CD4-positive, alpha-beta T cell treated with Interleukin-6 at 100 ng/mL for 8 hours (primary cell): Measurements from ENCODE around the gene VRK1.

Source experiments
- DNase-seq: peaks from one replicate; pipeline ENCODE4 v3.0.0-alpha.2; 2020; ENCODE audit warnings: mixed read lengths, low spot score

VRK1 gene

DNA sequence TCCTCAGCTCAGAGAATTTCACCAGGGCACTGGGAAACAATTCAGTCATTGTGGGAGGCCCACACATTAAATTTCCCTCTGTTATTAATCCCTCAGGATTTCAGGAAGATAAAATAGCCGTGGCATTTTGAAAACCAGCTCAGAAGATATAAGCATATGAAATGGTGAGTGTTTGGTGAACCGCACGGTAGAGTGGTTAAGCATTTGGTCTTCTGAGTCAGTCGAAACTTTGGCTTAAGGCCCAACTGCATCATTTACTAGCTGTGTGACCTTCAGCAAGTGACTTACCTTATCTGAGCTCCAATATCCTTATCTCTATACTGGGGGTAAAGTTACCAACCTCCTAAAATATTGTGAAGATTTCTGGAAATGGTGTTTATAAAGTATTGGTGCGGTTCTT lies 5.2 kb upstream of the VRK1 start:
- DNase-seq, result no peak

- no peak for DNase-seq
Observed at GRCh38 chr14:96792591-96792990, 4.6 kb upstream of the VRK1 start.

DNA sequence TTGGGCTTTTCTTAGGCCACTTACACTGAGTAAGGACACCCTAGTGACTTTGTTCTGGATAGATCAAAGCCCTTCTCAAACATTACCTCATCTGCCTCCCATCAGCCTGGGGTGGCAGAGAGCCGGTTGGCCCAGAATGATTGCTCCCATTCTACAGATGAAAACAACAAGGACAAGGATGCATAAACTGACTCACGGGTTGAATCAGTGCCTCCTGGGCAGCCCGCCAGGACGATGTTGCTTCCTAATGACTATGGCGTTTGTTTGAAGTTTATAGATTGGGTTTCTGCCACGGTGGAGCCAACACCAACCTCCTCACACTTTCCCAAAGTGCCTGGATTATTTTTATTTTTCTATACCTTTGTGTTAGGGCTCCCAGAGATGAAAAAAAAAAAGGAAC lies 3.6 kb upstream of the VRK1 start:
- DNase-seq, result no peak

DNA sequence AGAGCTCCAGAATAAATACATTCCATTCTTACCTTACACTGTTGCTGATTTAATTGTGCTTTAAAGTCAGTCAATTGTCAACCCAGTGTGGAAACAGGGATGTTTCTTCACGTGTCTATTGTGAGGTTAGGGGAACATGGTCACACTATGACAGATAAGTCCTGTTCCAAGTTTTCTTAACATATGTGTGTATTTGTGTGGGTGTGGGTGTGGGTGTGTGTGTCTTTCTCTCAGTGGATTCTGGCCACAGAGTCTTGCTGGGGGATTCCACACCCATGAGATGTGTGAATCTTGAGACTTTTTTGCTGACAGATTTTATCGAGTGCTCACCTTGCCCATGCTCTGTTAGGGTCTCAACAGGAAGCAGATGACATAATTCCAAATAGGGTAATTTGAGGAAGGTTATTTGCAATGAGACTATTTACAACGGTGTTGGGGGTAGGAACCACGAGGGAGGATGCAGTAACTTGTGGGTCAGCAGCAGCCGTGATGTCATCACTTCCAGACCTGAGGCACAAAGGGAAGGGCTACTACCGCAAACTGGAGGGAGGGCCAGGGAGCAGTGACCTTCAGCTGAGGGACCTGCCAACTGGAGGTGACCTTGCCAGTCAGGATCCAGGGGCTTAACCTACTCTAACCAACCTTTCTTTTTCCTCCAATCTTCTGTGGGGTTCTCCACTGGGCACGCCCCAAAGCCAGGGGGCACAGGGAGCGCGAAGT lies 1.9 kb upstream of the VRK1 start:
- no peak for DNase-seq

- peak; percentile 4 for DNase-seq
Observed at GRCh38 chr14:96797582-96798349, 584 bp downstream of the VRK1 start.

- no peak for DNase-seq
Observed at GRCh38 chr14:96798956-96799355, 1.8 kb downstream of the VRK1 start.

- no peak for DNase-seq
Observed at GRCh38 chr14:96799489-96800054, 2.4 kb downstream of the VRK1 start.

DNA sequence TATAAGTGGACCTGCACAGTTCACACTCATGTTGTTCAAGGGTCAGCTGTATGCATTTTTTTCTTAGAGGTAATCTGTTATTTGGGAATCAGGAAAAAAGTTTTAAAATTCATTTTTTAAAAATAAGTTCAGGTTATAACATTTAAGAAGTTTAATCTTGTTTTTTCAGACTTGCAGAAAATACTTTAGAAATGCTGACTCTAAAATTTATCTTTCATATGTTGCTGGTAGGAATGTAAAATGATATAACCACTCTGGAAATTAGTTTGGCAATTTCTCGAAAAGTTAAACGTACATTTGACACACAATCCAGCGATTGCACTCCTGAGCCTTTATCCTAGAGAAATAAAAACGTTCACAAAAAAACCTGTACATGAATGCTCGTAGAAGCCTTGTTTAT lies 4.7 kb downstream of the VRK1 start:
- DNase-seq, result no peak

- no peak for DNase-seq
Observed at GRCh38 chr14:96802963-96803362, 5.8 kb downstream of the VRK1 start.

- DNase-seq, result no peak
Observed at GRCh38 chr14:96803958-96804357, 6.8 kb downstream of the VRK1 start.

GRCh38 chr14:96804895-96805294 lies 7.7 kb downstream of the VRK1 start:
- no peak for DNase-seq

DNA sequence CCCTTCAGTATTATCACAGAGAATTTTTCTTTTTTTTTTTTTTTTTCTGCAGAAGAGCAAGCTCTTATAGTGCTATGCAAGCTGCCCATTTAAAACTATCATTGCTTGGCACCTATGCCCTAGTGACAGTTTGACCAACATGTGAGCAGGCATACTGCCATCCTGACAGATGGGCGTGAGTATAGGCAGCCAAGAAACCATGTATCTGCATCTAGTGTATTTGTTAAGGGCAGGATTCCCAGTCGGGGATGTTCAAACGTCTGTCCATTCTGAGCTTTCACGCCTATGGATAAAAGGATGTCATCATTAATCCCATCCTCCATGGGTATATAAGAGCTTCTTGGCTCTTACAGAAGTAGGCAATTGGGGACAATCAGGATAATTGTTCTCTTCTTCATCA lies 8.8 kb downstream of the VRK1 start:
- DNase-seq, result no peak

DNA sequence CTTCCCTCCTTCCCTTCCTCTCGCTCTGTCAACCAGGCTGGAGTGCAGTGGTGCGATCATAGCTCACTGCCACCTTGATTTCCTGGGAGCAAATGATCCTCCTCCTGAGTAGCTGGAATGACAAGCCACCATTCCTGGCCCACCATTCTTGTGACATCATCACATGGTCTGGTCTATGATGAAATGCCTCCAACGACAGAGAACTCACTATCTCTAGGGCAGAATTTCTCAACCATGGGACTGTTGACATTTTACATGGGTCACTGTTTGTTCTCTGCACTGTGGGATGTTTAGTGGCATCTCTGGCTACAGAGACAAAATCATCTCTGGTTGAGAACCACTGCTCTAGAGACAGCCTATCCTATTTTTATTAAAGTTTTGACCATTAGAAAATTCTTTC lies 9.7 kb downstream of the VRK1 start:
- DNase-seq, result no peak

DNA sequence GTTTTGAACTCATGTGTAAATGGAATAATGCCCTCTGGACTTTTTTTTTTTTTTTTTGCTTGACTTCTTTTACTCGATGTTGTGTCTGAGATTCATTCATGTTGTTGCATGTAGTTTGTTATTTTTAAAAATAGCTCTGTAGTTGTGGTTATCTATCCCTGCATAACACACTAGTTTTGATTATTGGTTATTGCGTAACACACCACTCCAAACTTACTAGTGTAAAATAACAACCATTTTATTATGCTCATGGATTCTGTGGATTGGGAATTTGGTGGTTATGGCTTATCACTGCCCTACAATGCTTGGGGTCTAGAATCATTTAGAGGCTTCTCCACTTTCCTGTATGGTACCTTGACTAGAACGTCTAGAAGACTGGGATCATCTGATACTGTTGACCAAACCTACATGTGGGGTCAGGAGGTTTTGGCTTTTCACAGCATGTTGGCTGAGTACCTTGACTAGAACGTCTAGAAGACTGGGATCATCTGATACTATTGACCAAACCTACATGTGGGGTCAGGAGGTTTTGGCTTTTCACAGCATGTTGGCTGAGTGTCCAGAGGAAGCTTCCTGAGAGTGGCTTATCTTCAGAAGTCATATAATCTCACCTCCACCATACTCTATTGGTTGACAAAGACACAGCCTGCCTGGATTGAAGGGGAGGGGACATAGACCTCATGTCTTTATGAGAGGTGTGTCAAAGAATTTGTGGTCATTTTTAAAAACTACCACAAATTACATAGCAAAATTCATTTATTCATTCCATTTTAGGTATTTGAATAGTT lies 11.6 kb downstream of the VRK1 start:
- no peak for DNase-seq

DNA sequence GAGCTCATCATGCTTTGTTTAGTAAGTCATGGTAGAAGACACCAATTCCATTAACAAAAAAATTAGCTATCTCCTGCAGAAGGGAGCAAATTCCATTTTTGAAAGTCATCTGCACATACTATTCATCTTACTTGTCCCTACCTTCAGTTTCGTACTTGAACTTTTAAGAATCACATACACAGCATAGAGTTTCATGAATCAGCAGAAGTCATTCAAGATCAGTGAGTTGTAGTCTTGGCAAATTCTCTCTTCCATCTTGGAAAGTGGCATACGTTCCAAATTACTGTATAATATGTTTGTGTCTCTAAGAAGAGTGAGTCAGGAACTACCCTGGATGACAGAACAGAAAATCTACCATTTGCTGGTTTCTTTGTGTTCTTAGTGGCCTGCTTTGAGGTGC lies 14.1 kb downstream of the VRK1 start:
- DNase-seq, result no peak

DNA sequence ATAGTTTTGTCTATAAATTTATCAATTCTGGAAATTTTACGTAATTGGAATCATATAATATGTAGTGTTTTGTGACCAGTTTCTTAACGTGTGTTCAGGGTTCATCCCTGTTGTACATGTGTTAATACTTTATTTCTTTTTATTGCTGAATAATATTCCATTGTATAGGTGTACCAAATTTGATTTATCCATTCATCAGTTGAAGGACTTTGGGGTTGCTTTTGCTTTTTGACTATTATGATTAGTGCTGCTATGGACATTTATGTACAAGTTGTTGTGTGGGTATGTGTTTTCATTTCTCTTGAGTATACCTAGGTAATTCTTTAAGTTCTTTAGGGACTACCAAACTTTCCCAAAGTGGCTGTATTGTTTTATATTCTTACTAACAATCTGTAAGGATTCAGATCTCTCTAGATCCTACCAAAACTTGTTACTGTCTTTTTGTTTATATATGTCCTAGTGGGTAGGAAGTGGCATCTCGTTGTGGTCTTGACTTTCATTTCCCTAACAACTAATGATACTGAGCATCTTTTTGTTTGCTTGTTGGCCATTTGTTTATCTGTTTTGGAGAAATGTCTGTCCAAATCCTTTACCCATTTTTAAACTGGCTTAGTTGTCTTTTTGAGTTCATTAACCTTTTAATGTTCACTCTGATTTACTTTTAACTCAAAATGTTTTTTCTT lies 14.9 kb downstream of the VRK1 start:
- no peak for DNase-seq

GRCh38 chr14:96816281-96816680 lies 19.1 kb downstream of the VRK1 start:
- DNase-seq, result no peak

DNA sequence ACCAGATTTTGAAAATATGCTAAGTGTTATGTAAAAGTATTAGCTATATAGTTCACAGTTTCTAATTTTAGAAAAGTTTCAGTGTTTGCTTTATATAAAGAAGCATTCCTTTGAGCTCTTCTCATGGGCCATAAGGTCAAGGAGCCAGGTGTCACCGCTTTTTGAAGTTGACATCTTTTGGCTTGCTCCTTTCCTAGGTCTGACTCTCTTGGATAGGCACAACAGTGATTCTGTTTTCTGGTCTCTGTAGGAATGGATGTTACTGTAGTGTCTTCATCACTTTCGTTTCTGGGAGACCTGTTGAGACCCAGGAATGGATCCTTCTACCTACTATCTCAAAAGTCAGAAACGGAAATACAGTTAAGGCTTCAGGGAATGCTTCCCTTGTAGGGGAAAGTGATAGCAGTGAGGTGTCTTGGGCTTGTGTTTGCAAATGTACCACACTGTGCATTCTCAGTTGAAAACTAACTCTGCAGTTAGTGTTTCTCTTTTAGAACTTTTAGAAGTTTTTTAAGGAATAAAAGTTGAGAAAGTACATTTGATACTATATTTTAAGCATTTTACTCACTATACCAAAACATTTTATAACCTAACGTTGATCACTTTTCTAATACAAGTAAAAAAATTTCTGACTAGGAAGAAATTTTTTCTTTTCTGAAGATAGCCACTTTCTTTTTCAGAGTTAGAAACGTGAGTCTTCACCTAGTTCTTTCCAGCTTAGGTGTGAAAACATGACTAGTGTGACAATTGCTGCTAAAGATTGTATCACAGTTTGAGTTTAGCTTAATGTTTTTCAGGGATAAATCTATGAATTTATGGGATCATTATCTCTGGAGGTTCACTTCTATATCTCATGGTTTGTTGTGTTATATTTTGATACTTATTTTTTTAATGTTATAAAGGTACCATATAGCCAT lies 20.8 kb downstream of the VRK1 start:
- DNase-seq, result no peak

DNA sequence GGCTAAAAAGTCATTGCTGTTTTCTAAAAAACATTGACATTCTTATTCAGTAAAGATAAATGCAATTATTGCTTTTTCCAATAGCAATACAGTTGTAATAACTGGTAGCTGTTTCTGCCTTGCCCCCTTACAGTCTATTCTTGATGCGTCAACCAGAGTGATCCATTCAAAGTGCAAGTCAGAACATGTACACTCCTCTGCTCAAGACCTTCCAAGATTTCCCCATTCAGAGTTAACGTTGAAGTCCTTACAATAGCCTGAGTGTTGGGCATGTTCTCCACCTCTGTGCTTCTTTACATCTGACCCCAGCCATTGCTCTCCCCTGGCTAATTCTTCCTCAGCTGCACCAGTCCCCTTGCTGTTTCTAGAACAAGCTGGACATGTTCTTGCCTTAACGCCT lies 24.3 kb downstream of the VRK1 start:
- no peak for DNase-seq

- no peak for DNase-seq
Observed at GRCh38 chr14:96823652-96824051, 26.5 kb downstream of the VRK1 start.

DNA sequence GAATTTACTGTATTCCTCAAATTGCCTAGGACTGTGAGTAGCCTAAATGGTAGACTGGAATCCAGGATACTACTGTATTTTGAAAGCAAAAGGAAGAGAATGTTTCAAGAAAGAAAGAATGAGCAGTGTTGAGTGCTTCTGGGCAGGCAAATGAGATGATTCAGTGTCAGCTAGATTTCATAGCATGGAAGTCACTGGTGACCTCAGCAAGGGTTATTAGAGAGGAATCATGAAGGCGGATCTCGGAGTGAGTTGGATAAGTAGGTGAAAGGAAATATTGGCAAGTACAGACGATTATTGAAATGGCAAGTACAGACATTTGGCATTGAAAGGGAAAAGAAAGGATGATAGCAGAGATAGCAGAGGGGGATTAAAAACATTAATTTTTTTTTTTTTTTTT lies 27.1 kb downstream of the VRK1 start:
- no peak for DNase-seq
